Lower lobe of right lung (tissue), 2 donors: Measurements from ENCODE around the gene MX1. TPM values are rescaled to one million over a fixed set of nuclear protein-coding genes. Genes with fewer than 3 reads are reported as not detected.

Experiments
- ATAC-seq, 2 donors: fragments of 200-7000 bp; cut with Tn5 transposase; one replicate each; pipeline ENCODE4 v1.9.1; 2020 to 2022; ENCODE audit warnings: mild to moderate bottlenecking in 2 of 2, moderate library complexity in 2 of 2
- DNase-seq: peaks from one replicate; pipeline ENCODE4 v3.0.0-alpha.2; 2020
- H3K27ac ChIP-seq: fragments of 200-600 bp; one replicate; pipeline ENCODE4 v1.8.0; 2022
- H3K27me3 ChIP-seq: fragments of 200-600 bp; one replicate; pipeline ENCODE4 v1.8.0; 2022; ENCODE audit warnings: low read depth
- H3K36me3 ChIP-seq: fragments of 200-600 bp; one replicate; pipeline ENCODE4 v1.8.0; 2022; ENCODE audit warnings: mild to moderate bottlenecking
- H3K4me1 ChIP-seq: fragments of 200-600 bp; one replicate; pipeline ENCODE4 v1.8.0; 2022
- H3K4me3 ChIP-seq: fragments of 200-600 bp; one replicate; pipeline ENCODE4 v1.8.0; 2022; ENCODE audit warnings: mild to moderate bottlenecking
- H3K9me3 ChIP-seq: fragments of 200-600 bp; one replicate; pipeline ENCODE4 v1.8.0; 2022
- CTCF ChIP-seq: fragments of 200-600 bp; IDR thresholded peaks from one replicate; pipeline ENCODE4 v1.8.0; 2022; ENCODE audit warnings: antibody characterized with exemption, mild to moderate bottlenecking
- intact Hi-C: fragments of 100-400 bp; cut with DNase I; formaldehyde crosslinking; loops from one replicate; pipeline ENCODE4 v1.11.0; 2022
- total RNA-seq: library from RNA; stranded (reverse); fragmentation: NEBNext Ultra II Directional; extraction: Animal tissue kit (Norgen Biotek cat#: 25700); gene quantifications from one replicate; pipeline ENCODE4 v1.2.1, GENCODE V29; 2021
- donor health status: DM: no; HTN: yes; CAD: no; lungs with severe emphysema.

The MX1 gene
- total RNA-seq, 1 donor from 2014 or later, result 211 TPM

GRCh38 chr21:41482301-41482700 is 56.3 kb downstream of the MX1 start:
- no peak for ATAC-seq

GRCh38 chr21:41482980-41483379 is 56.9 kb downstream of the MX1 start:
- intact Hi-C loops, result no loop called here
- Histone ChIP-seq H3K4me1 (peaks cover 27% of the 10 kb centered on the region), H3K9me3 (no peaks in the 10 kb centered on the region), H3K36me3 (peaks cover 13% of the 10 kb centered on the region), H3K4me3 (no peak overlapping the region), H3K27ac (no peak overlapping the region), H3K27me3 (no peaks in the 10 kb centered on the region)
- DNase-seq (no peak), ATAC-seq (no peak)
- no peak for TF ChIP-seq CTCF

More at GRCh38 chr21:41482301-41482700, 56.3 kb downstream of the MX1 start:
- Histone ChIP-seq H3K9me3 (no peaks in the 10 kb centered on the region), H3K36me3 (peaks cover 7% of the 10 kb centered on the region), H3K27ac (no peak overlapping the region), H3K27me3 (no peaks in the 10 kb centered on the region), H3K4me3 (no peak overlapping the region), H3K4me1 (peaks cover 33% of the 10 kb centered on the region)
- TF ChIP-seq CTCF, result no peak
- DNase-seq, result no peak
- intact Hi-C loops, result no loop called here

GRCh38 chr21:41483415-41483814 is 57.4 kb downstream of the MX1 start:
- Histone ChIP-seq H3K36me3 (peaks cover 17% of the 10 kb centered on the region), H3K27ac (no peak overlapping the region), H3K4me3 (no peak overlapping the region), H3K9me3 (no peaks in the 10 kb centered on the region), H3K27me3 (no peaks in the 10 kb centered on the region), H3K4me1 (peaks cover 23% of the 10 kb centered on the region)
- no peak for TF ChIP-seq CTCF
- intact Hi-C loops, result no loop called here
- ATAC-seq, result no peak
- DNase-seq, result no peak

GRCh38 chr21:41483973-41484372 is 57.9 kb downstream of the MX1 start:
- no peak for DNase-seq
- intact Hi-C loops, result no loop called here
- no peak overlapping the region for H3K4me3 ChIP-seq
- H3K27ac ChIP-seq, result no peak overlapping the region
- H3K27me3 ChIP-seq, result no peaks in the 10 kb centered on the region
- TF ChIP-seq CTCF, result no peak
- H3K4me1 ChIP-seq, result peaks cover 22% of the 10 kb centered on the region
- ATAC-seq, result no peak
- H3K36me3 ChIP-seq, result peaks cover 22% of the 10 kb centered on the region
- H3K9me3 ChIP-seq, result no peaks in the 10 kb centered on the region

GRCh38 chr21:41487082-41487481 is 61.0 kb downstream of the MX1 start:
- peaks cover 8% of the 10 kb centered on the region for H3K4me1 ChIP-seq
- intact Hi-C loops, result no loop called here
- H3K36me3 ChIP-seq, result peaks cover 22% of the 10 kb centered on the region
- no peak for TF ChIP-seq CTCF
- H3K27me3 ChIP-seq, result no peaks in the 10 kb centered on the region
- DNase-seq, result no peak
- no peak overlapping the region for H3K27ac ChIP-seq
- H3K4me3 ChIP-seq, result no peak overlapping the region
- H3K9me3 ChIP-seq, result no peaks in the 10 kb centered on the region
- no peak for ATAC-seq

GRCh38 chr21:41488080-41488479 is 62.0 kb downstream of the MX1 start:
- ATAC-seq (no peak), DNase-seq (no peak)
- H3K36me3 ChIP-seq, result peaks cover 15% of the 10 kb centered on the region
- H3K9me3 ChIP-seq, result no peaks in the 10 kb centered on the region
- H3K4me3 ChIP-seq, result no peak overlapping the region
- no peaks in the 10 kb centered on the region for H3K27me3 ChIP-seq
- H3K4me1 ChIP-seq, result peaks cover 7% of the 10 kb centered on the region
- no peak for TF ChIP-seq CTCF
- intact Hi-C loops, result no loop called here
- H3K27ac ChIP-seq, result no peak overlapping the region
